ENCODE measurements around the gene PADI4. TPM values are rescaled to one million over a fixed set of nuclear protein-coding genes. Genes with fewer than 3 reads are reported as not detected.

The PADI4 gene
- total and polyA plus RNA-seq, 2 of the 8 experiments (the other 6 are each of a cell fraction or from before 2014, with no cell fraction given), result 0.29 TPM; not detected in 1

DNA sequence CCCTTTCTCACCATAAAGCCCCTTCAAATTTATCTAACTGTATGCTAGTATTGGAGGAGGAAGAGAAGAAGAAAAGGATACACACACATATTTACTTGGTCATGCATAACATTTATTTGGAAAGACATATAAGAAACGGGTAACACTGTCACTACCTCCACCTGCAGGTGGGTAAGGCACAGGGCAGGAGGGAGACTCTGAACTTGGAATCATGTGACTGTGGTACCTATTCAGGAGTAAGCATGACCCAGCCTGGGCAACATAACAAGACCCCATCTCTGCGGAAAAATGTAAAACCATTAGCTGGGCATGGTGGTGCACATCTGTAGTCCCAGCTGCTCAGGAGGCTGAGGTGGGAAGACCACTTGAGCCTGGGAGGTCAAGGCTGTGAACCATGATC, 62.6 kb downstream of the PADI4 start:
- no peaks in the 10 kb centered on the region for H3K79me2 ChIP-seq (ENCODE audit: control insufficient read depth in 1 of 2, insufficient read depth in 2 of 2, low read length in 2 of 2)
- no peak overlapping the region for H3K18ac ChIP-seq (ENCODE audit: extremely low read depth, low read length)
- no peaks in the 10 kb centered on the region; a peak in 1 of 7 replicates for H3K27me3 ChIP-seq (replicated peaks in 1 of 4; ENCODE audit: control insufficient read depth in 3 of 4, extremely low read depth in 1 of 4, insufficient read depth in 3 of 4, low read length in 3 of 4)
- no peak overlapping the region for H3K14ac ChIP-seq (ENCODE audit: insufficient read length)
- H3K4me1 ChIP-seq (replicated peaks in 1 of 4; ENCODE audit: control insufficient read depth in 3 of 4, insufficient read depth in 4 of 4, low read length in 3 of 4), result peaks cover 0 to 2% (median 0%) of the 10 kb centered on the region in 4 experiments; a peak in 1 of 7 replicates
- ChIA-PET CTCF (ENCODE audit: partially characterized antibody) (interaction anchor here (0.7 to 4.2 kb wide), 29 partner anchors 9 to 310 kb away, joined by 3 to 28 read pairs (median 5); no protein-coding TSS in a partner anchor), POLR2A (ENCODE audit: partially characterized antibody) (interaction anchor here (0.6 to 1.7 kb wide), 4 partner anchors 8 to 671 kb away, joined by 3 to 4 read pairs (median 3); no protein-coding TSS in a partner anchor)
- no peaks in the 10 kb centered on the region for H3K79me1 ChIP-seq (ENCODE audit: low read depth, low read length)
- no peak overlapping the region for H3K27ac ChIP-seq (ENCODE audit: low read depth, low read length)
- H3K9ac ChIP-seq (replicated peaks in 1 of 4; ENCODE audit: extremely low read depth in 1 of 4, low read depth in 3 of 4, low read length in 3 of 4), result no peak overlapping the region
- no peak overlapping the region for H2AFZ ChIP-seq (ENCODE audit: low read length)
- H4K8ac ChIP-seq (ENCODE audit: extremely low read depth, insufficient read depth, low read length), result no peak overlapping the region; the same call in 1 of the 2 replicates
- no peak overlapping the region for H2BK120ac ChIP-seq (replicated peaks; ENCODE audit: low read depth, low read length)
- no peaks in the 10 kb centered on the region for H4K20me1 ChIP-seq (replicated peaks in 1 of 2; ENCODE audit: control insufficient read depth in 1 of 2, insufficient read depth in 2 of 2, low read length in 2 of 2)
- no peak overlapping the region for H2BK5ac ChIP-seq (ENCODE audit: low read depth, low read length)
- DNase-seq (ENCODE audit: low read depth in 1 of 2, low spot score in 2 of 2), result no peak
- no peak overlapping the region; the same call in 1 of the 2 replicates for H2BK12ac ChIP-seq (ENCODE audit: low read depth, low read length)
- WGBS, 2 experiments (ENCODE audit: extremely low coverage in 1 of 2, insufficient coverage in 1 of 2, insufficient read length in 1 of 2, insufficient replicate concordance in 2 of 2, low coverage in 1 of 2, low lambda C conversion rate in 2 of 2, missing lambda C conversion rate in 1 of 2), result 75% methylated on average over 2 of the region's 2 CpGs; no CpG with 5 or more reads in 1 of the 2 experiments
- no peak overlapping the region for H3K4ac ChIP-seq (replicated peaks; ENCODE audit: insufficient read length, low read depth, low read length)
- no peak overlapping the region for H2BK20ac ChIP-seq (ENCODE audit: low read length)
- no peak overlapping the region for H4K91ac ChIP-seq (replicated peaks; ENCODE audit: insufficient read length, low read length)
- no peaks in the 10 kb centered on the region for H3K9me3 ChIP-seq (ENCODE audit: insufficient read depth in 2 of 2, low read depth in 1 of 2, low read length in 1 of 2)
- no peak overlapping the region for H3K4me3 ChIP-seq (ENCODE audit: extremely low read depth in 1 of 4, insufficient read depth in 2 of 4, low read depth in 3 of 4, low read length in 4 of 4)
- no peak overlapping the region for H3K23ac ChIP-seq (ENCODE audit: insufficient read length)
- no peak overlapping the region for H2AK5ac ChIP-seq (ENCODE audit: low read depth, low read length)
- H4K5ac ChIP-seq (ENCODE audit: insufficient read length, low read depth, low read length), result no peak overlapping the region
- no peak overlapping the region for H3K56ac ChIP-seq (replicated peaks; ENCODE audit: insufficient read length, low read depth, low read length)
- H3K36me3 ChIP-seq (ENCODE audit: control insufficient read depth in 2 of 4, insufficient read depth in 4 of 4, low read length in 3 of 4), result no peaks in the 10 kb centered on the region
- FAIRE-seq, result peak; percentile 89
- H3K4me2 ChIP-seq (ENCODE audit: insufficient read depth in 1 of 2, low read depth in 2 of 2, low read length in 2 of 2), result no peak overlapping the region
- H2BK15ac ChIP-seq (ENCODE audit: low read length), result no peak overlapping the region
- H3K23me2 ChIP-seq (ENCODE audit: low read depth, low read length), result no peaks in the 10 kb centered on the region
- no peak for TF ChIP-seq CHD2 (IDR thresholded peaks at IDR 0.05; ENCODE audit: low read length)
- TF ChIP-seq, protein P1, sequence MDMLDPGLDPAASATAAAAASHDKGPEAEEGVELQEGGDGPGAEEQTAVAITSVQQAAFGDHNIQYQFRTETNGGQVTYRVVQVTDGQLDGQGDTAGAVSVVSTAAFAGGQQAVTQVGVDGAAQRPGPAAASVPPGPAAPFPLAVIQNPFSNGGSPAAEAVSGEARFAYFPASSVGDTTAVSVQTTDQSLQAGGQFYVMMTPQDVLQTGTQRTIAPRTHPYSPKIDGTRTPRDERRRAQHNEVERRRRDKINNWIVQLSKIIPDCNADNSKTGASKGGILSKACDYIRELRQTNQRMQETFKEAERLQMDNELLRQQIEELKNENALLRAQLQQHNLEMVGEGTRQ (IDR thresholded peaks at IDR 0.05; ENCODE audit: low read length), result peak; percentile 60
- TF ChIP-seq, protein P2, sequence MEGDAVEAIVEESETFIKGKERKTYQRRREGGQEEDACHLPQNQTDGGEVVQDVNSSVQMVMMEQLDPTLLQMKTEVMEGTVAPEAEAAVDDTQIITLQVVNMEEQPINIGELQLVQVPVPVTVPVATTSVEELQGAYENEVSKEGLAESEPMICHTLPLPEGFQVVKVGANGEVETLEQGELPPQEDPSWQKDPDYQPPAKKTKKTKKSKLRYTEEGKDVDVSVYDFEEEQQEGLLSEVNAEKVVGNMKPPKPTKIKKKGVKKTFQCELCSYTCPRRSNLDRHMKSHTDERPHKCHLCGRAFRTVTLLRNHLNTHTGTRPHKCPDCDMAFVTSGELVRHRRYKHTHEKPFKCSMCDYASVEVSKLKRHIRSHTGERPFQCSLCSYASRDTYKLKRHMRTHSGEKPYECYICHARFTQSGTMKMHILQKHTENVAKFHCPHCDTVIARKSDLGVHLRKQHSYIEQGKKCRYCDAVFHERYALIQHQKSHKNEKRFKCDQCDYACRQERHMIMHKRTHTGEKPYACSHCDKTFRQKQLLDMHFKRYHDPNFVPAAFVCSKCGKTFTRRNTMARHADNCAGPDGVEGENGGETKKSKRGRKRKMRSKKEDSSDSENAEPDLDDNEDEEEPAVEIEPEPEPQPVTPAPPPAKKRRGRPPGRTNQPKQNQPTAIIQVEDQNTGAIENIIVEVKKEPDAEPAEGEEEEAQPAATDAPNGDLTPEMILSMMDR (IDR thresholded peaks at IDR 0.05; ENCODE audit: control extremely low read depth in 1 of 3, insufficient read depth in 1 of 3, low read depth in 1 of 3, low read length in 3 of 3), result peak; percentile 53 to 78 (median 62)
- TF ChIP-seq RAD21 (IDR thresholded peaks at IDR 0.05 in 1 of 2, conservative IDR thresholded peaks at IDR 0.05 in 1 of 2; ENCODE audit: low read depth in 2 of 2, low read length in 2 of 2), result peak; percentile 53 to 64
- peak; percentile 67; the same call in 1 of the 2 replicates for TF ChIP-seq KDM1A (IDR thresholded peaks at IDR 0.05; ENCODE audit: borderline replicate concordance, low read length)

All from H1 (cell line).